GM12878 (cell line): ENCODE measurements around the gene MAF. TPM values are rescaled to one million over a fixed set of nuclear protein-coding genes. Genes with fewer than 3 reads are reported as not detected.

Experiments used
- ATAC-seq: fragments of 200-7000 bp; cut with Tn5 transposase; 3 replicates; pipeline ENCODE4 v1.9.1; 2020; ENCODE audit warnings: mild to moderate bottlenecking, moderate library complexity
- BruUV-seq: library from RNA; stranded (reverse); fragments of 400-500 nt; replicated peaks from 2 replicates; lab custom pipeline; 2021; lab: Mats Ljungman, UMichigan
- CTCF ChIA-PET: fragments of 300-600 bp; sonication (Branson Sonifier 250); formaldehyde crosslinking; extraction: SDS; loops from one replicate; lab custom pipeline; 2021; ENCODE audit warnings: inconsistent platforms; lab: Yijun Ruan, JAX
- POLR2A ChIA-PET: fragments of 350-600 bp; formaldehyde crosslinking; extraction: SDS; loops from one replicate; lab custom pipeline; 2021; ENCODE audit warnings: inconsistent platforms; lab: Charles Lee
- RAD21 ChIA-PET: fragments of 300-600 bp; sonication (Branson Sonifier 250); formaldehyde crosslinking; loops from one replicate; lab custom pipeline; 2023; ENCODE audit warnings: antibody characterized with exemption; ENCODE audit not compliant: unreplicated experiment; lab: Charles Lee
- SMC1A ChIA-PET: fragments of 300-600 bp; sonication (Branson Sonifier 250); formaldehyde crosslinking; loops from one replicate; lab custom pipeline; 2023; ENCODE audit not compliant: unreplicated experiment, uncharacterized antibody; lab: Charles Lee
- DNase-seq: peaks from one replicate; pipeline ENCODE4 v3.0.0-alpha.2; 2011; ENCODE audit warnings: low read depth, low spot score
- FAIRE-seq: peaks from 3 replicates; lab custom pipeline; 2011; peaks lifted over from hg19 to GRCh38; lab: Jason Lieb, UNC
- H2AFZ ChIP-seq: 2 replicates; pipeline ENCODE4 v1.6.0; 2011; ENCODE audit warnings: low read depth, low read length, control low read depth; ENCODE audit not compliant: control insufficient read depth
- H3K27ac ChIP-seq: 2 replicates; pipeline ENCODE4 v1.5.1; 2011; ENCODE audit warnings: control low read depth; ENCODE audit not compliant: control insufficient read depth, insufficient read depth
- H3K27me3 ChIP-seq, 2 experiments: replicated peaks in 1 of 2; 2 replicates each; pipeline versions ENCODE4 v1.6.0 to v1.6.1; 2011; ENCODE audit warnings: low read length in 1 of 2; ENCODE audit not compliant: control insufficient read depth in 2 of 2, insufficient read depth in 2 of 2
- H3K36me3 ChIP-seq, 2 experiments: 2 replicates each; pipeline ENCODE4 v1.5.1; 2011; ENCODE audit warnings: low read length in 1 of 2; ENCODE audit not compliant: control insufficient read depth in 2 of 2, insufficient read depth in 2 of 2
- H3K4me1 ChIP-seq: 2 replicates; pipeline ENCODE4 v1.6.1; 2011; ENCODE audit warnings: mild to moderate bottlenecking, low read length, moderate library complexity, mixed read lengths; ENCODE audit not compliant: control insufficient read depth, insufficient read depth
- H3K4me2 ChIP-seq: 2 replicates; pipeline ENCODE4 v1.6.0; 2011; ENCODE audit warnings: control low read depth; ENCODE audit not compliant: control insufficient read depth, insufficient read depth
- H3K4me3 ChIP-seq: fragments of 200-600 bp; sonication (generic); 2 replicates; pipeline ENCODE4 v1.5.1; 2016
- H3K79me2 ChIP-seq: 2 replicates; pipeline ENCODE4 v1.6.0; 2011; ENCODE audit warnings: low read length; ENCODE audit not compliant: control insufficient read depth, insufficient read depth
- H3K9ac ChIP-seq: 2 replicates; pipeline ENCODE4 v1.8.0; 2011; ENCODE audit warnings: low read length, control low read depth, mixed read lengths; ENCODE audit not compliant: control insufficient read depth, insufficient read depth
- H3K9me3 ChIP-seq: replicated peaks from 3 replicates; pipeline ENCODE4 v1.5.1; 2011; ENCODE audit warnings: mild to moderate bottlenecking, low read length; ENCODE audit not compliant: control insufficient read depth, insufficient read depth
- H4K20me1 ChIP-seq: 2 replicates; pipeline ENCODE4 v1.6.0; 2011; ENCODE audit not compliant: control insufficient read depth, insufficient read depth
- BMI1 ChIP-seq: fragments of 450-650 bp; IDR thresholded peaks from 2 replicates; pipeline ENCODE4 v1.6.1; 2016; ENCODE audit warnings: mild to moderate bottlenecking, moderate library complexity, borderline replicate concordance
- CHD4 ChIP-seq: fragments of 200-600 bp; sonication (generic); IDR thresholded peaks from 2 replicates; pipeline ENCODE4 v1.6.1; 2016; ENCODE audit warnings: mild to moderate bottlenecking
- DPF2 ChIP-seq: fragments of 450-650 bp; IDR thresholded peaks from 2 replicates; pipeline ENCODE4 v1.6.1; 2017; ENCODE audit warnings: mild to moderate bottlenecking
- HDAC2 ChIP-seq: fragments of 200-600 bp; sonication (generic); IDR thresholded peaks from 2 replicates; pipeline ENCODE4 v1.6.1; 2017
- HDGF ChIP-seq: fragments of 450-650 bp; IDR thresholded peaks from 2 replicates; pipeline ENCODE4 v1.6.1; 2016; ENCODE audit warnings: antibody characterized with exemption
- NRF1 ChIP-seq: conservative IDR thresholded peaks from 2 replicates; pipeline ENCODE4 v1.6.1; 2011; ENCODE audit warnings: mild to moderate bottlenecking, low read depth, low read length, improper control_type of control experiment
- SMC3 ChIP-seq: IDR thresholded peaks from 2 replicates; pipeline ENCODE4 v1.6.1; 2011; ENCODE audit warnings: low read length, improper control_type of control experiment, borderline replicate concordance
- TBL1XR1 ChIP-seq: IDR thresholded peaks from 2 replicates; pipeline ENCODE4 v1.6.1; 2012; ENCODE audit warnings: low read depth, low read length, improper control_type of control experiment
- YY1 ChIP-seq: IDR thresholded peaks from 2 replicates; pipeline ENCODE4 v1.6.1; 2011; ENCODE audit warnings: low read depth, mild to moderate bottlenecking, low read length
- ZNF217 ChIP-seq: fragments of 450-650 bp; IDR thresholded peaks from 2 replicates; pipeline ENCODE4 v1.6.1; 2017; ENCODE audit warnings: antibody characterized with exemption, mild to moderate bottlenecking
- ZNF24 ChIP-seq: fragments of 450-650 bp; IDR thresholded peaks from 2 replicates; pipeline ENCODE4 v1.6.1; 2017; ENCODE audit warnings: antibody characterized with exemption, mild to moderate bottlenecking
- WGBS: methylation state at CpG from one replicate; pipeline ENCODE4 v1.1.6; 2016; ENCODE audit warnings: low lambda C conversion rate; ENCODE audit not compliant: insufficient replicate concordance, insufficient coverage; ENCODE audit errors: missing lambda C conversion rate; 5-methylcytosine and 5-hydroxymethylcytosine counted together
- in situ Hi-C: fragments of 300-500 bp; cut with MboI; formaldehyde crosslinking; loops from 9 replicates; pipeline ENCODE4 v1.14.3; 2018; ENCODE audit warnings: mixed read lengths
- intact Hi-C: fragments of 100-400 bp; cut with micrococcal nuclease; formaldehyde crosslinking; loops from one replicate; pipeline ENCODE4 v1.14.2; 2022; ENCODE audit not compliant: unreplicated experiment
- polyA plus RNA-seq, 11 experiments: library from polyadenylated mRNA; depleted of rRNA in 4 of 11; unstranded in 6 of 11; stranded (reverse) in 5 of 11; fragments of >200 nt; fragmentation: Nextera tagmentation in 4 of 11; fragmentation: Illumina TruSeq in 1 of 11; extraction: Ambion mirVana in 4 of 11; extraction: Trizol in 1 of 11; gene quantifications; 1 replicate in 1 of 11; 2 replicates in 10 of 11; pipeline versions ENCODE4 v1.2.1 to v1.2.3, GENCODE V29; 2011 to 2016; ENCODE audit warnings: inconsistent platforms in 2 of 11, missing spikeins in 2 of 11, low read depth in 1 of 11
- total RNA-seq, 4 experiments: library from RNA; depleted of rRNA in 3 of 4; stranded (reverse); fragments of >200 nt in 3 of 4; fragmentation: Illumina TruSeq in 1 of 4; extraction: Trizol in 1 of 4; gene quantifications; 2 replicates each; pipeline versions ENCODE4 v1.2.1 to v1.2.3, GENCODE V29; 2013 to 2021
- TF ChIP-seq, protein P1 (sequence below): IDR thresholded peaks from 2 replicates; pipeline ENCODE4 v1.6.1; 2012; ENCODE audit warnings: improper control_type of control experiment, low read depth, low read length; ENCODE audit not compliant: insufficient replicate concordance

MAF gene
- total and polyA plus RNA-seq, 10 of the 15 experiments (the other 5 are each of a cell fraction or from before 2014, with no cell fraction given) = 0.03 to 0.13 TPM; not detected in 8

DNA sequence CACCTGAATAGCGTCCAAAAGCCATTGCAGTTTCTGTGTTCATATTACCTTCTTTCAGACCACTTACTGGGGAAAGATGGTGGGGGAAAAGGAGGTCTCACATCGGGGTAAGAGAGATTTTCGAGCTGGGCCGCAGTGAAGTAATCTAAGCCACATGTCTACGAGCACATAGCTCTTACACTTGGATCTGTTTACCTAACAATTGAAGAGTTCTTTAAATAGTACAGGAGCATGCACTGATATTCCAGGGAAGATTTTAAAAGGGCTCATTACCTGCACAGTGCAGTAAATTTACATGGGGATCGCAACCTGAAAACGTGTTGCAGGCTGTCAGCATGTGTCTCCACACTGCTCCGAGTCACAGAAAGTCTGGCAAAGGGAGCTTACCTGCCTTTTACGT, 12.6 kb downstream of the MAF start:
- SMC1A ChIA-PET = no interaction called here
- intact Hi-C loops (no loop called here), in situ Hi-C loops (no loop called here)
- Histone ChIP-seq H3K27me3 (peaks cover 1 to 5% of the 10 kb centered on the region in 2 experiments; a peak in 2 of 4 replicates), H4K20me1 (no peaks in the 10 kb centered on the region), H3K4me3 (no peak overlapping the region), H3K27ac (no peak overlapping the region), H3K4me1 (no peaks in the 10 kb centered on the region), H2AFZ (no peak overlapping the region), H3K4me2 (no peak overlapping the region), H3K36me3 (no peaks in the 10 kb centered on the region), H3K9me3 (no peaks in the 10 kb centered on the region), H3K79me2 (no peaks in the 10 kb centered on the region), H3K9ac (no peak overlapping the region)
- no peak for DNase-seq
- FAIRE-seq = no peak
- CTCF ChIA-PET = no interaction called here
- BruUV-seq = no TSS peak
- WGBS = 44% methylated on average over 9 of the region's 9 CpGs
- no peak for TF ChIP-seq YY1
- no peak for TF ChIP-seq HDGF
- no peak for TF ChIP-seq CHD4
- TF ChIP-seq, protein P1, sequence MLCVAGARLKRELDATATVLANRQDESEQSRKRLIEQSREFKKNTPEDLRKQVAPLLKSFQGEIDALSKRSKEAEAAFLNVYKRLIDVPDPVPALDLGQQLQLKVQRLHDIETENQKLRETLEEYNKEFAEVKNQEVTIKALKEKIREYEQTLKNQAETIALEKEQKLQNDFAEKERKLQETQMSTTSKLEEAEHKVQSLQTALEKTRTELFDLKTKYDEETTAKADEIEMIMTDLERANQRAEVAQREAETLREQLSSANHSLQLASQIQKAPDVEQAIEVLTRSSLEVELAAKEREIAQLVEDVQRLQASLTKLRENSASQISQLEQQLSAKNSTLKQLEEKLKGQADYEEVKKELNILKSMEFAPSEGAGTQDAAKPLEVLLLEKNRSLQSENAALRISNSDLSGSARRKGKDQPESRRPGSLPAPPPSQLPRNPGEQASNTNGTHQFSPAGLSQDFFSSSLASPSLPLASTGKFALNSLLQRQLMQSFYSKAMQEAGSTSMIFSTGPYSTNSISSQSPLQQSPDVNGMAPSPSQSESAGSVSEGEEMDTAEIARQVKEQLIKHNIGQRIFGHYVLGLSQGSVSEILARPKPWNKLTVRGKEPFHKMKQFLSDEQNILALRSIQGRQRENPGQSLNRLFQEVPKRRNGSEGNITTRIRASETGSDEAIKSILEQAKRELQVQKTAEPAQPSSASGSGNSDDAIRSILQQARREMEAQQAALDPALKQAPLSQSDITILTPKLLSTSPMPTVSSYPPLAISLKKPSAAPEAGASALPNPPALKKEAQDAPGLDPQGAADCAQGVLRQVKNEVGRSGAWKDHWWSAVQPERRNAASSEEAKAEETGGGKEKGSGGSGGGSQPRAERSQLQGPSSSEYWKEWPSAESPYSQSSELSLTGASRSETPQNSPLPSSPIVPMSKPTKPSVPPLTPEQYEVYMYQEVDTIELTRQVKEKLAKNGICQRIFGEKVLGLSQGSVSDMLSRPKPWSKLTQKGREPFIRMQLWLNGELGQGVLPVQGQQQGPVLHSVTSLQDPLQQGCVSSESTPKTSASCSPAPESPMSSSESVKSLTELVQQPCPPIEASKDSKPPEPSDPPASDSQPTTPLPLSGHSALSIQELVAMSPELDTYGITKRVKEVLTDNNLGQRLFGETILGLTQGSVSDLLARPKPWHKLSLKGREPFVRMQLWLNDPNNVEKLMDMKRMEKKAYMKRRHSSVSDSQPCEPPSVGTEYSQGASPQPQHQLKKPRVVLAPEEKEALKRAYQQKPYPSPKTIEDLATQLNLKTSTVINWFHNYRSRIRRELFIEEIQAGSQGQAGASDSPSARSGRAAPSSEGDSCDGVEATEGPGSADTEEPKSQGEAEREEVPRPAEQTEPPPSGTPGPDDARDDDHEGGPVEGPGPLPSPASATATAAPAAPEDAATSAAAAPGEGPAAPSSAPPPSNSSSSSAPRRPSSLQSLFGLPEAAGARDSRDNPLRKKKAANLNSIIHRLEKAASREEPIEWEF = no peak
- no peak for TF ChIP-seq ZNF217
- TF ChIP-seq TBL1XR1 = no peak
- no peak for TF ChIP-seq SMC3
- TF ChIP-seq BMI1 = no peak
- TF ChIP-seq ZNF24 = no peak
- no peak for TF ChIP-seq HDAC2
- TF ChIP-seq DPF2 = no peak
- no peak for TF ChIP-seq NRF1
- RAD21 ChIA-PET = no interaction called here
- POLR2A ChIA-PET = no interaction called here
- no peak for ATAC-seq
